HG02571 (cell line): ENCODE data around the gene XRN1.
"Not testable (repeated sequence)": the region's sequence is repeated elsewhere in the genome, so short reads cannot be mapped to it uniquely, and the experiment has no call there.

Experiments used
- ATAC-seq: cut with Tn5 transposase; IDR thresholded peaks from one replicate; pipeline ENCODE4 v1.9.1; 2021; ENCODE audit warnings: mild to moderate bottlenecking, moderate library complexity; ENCODE audit not compliant: unreplicated experiment

Gene XRN1

GRCh38 chr3:142337994-142338393 is 109.8 kb downstream of the XRN1 start:
- no peak for ATAC-seq

GRCh38 chr3:142332390-142332789 is 115.4 kb downstream of the XRN1 start:
- no peak for ATAC-seq

- not testable (repeated sequence) for ATAC-seq
Measured at GRCh38 chr3:142324275-142324953, 123.4 kb downstream of the XRN1 start.

GRCh38 chr3:142319912-142320311 is 127.9 kb downstream of the XRN1 start:
- ATAC-seq, result no peak

- ATAC-seq, result no peak
Measured at GRCh38 chr3:142319094-142319493, 128.7 kb downstream of the XRN1 start.

GRCh38 chr3:142318331-142318730 is 129.5 kb downstream of the XRN1 start:
- no peak for ATAC-seq

GRCh38 chr3:142315978-142316388 is 131.9 kb downstream of the XRN1 start:
- not testable (repeated sequence) for ATAC-seq

GRCh38 chr3:142315083-142315482 is 132.8 kb downstream of the XRN1 start:
- no peak for ATAC-seq

- ATAC-seq, result no peak
Measured at GRCh38 chr3:142310439-142310838, 137.4 kb downstream of the XRN1 start.

GRCh38 chr3:142302847-142303246 is 145.0 kb downstream of the XRN1 start:
- ATAC-seq, result not testable (repeated sequence)

- ATAC-seq, result no peak
Measured at GRCh38 chr3:142298626-142299025, 149.2 kb downstream of the XRN1 start.

- ATAC-seq, result no peak
Measured at GRCh38 chr3:142296507-142296906, 151.3 kb downstream of the XRN1 start.

GRCh38 chr3:142287866-142288638 is 159.8 kb downstream of the XRN1 start:
- no peak for ATAC-seq

- ATAC-seq, result no peak
Measured at GRCh38 chr3:142285083-142285517, 162.7 kb downstream of the XRN1 start.

- no peak for ATAC-seq
Measured at GRCh38 chr3:142282503-142282902, 165.3 kb downstream of the XRN1 start.

- ATAC-seq, result no peak
Measured at GRCh38 chr3:142281474-142281873, 166.4 kb downstream of the XRN1 start.

- ATAC-seq, result no peak
Measured at GRCh38 chr3:142279965-142280590, 167.8 kb downstream of the XRN1 start.

GRCh38 chr3:142278451-142278850 is 169.4 kb downstream of the XRN1 start:
- no peak for ATAC-seq

GRCh38 chr3:142276781-142277180 is 171.1 kb downstream of the XRN1 start:
- ATAC-seq, result no peak

GRCh38 chr3:142275856-142276255 is 172.0 kb downstream of the XRN1 start:
- no peak for ATAC-seq

- no peak for ATAC-seq
Measured at GRCh38 chr3:142274908-142275307, 172.9 kb downstream of the XRN1 start.

GRCh38 chr3:142273501-142273900 is 174.3 kb downstream of the XRN1 start:
- ATAC-seq, result no peak
